ENCODE data around the gene BHLHA15. TPM values are rescaled to one million over a fixed set of nuclear protein-coding genes. Genes with fewer than 3 reads are reported as not detected.
"Not testable (repeated sequence)": the region's sequence is repeated elsewhere in the genome, so short reads cannot be mapped to it uniquely, and the experiment has no call there.

The BHLHA15 gene
- polyA plus RNA-seq, 10 donors, result 0.26 to 0.41 (median 0.37) TPM; not detected in 5

DNA sequence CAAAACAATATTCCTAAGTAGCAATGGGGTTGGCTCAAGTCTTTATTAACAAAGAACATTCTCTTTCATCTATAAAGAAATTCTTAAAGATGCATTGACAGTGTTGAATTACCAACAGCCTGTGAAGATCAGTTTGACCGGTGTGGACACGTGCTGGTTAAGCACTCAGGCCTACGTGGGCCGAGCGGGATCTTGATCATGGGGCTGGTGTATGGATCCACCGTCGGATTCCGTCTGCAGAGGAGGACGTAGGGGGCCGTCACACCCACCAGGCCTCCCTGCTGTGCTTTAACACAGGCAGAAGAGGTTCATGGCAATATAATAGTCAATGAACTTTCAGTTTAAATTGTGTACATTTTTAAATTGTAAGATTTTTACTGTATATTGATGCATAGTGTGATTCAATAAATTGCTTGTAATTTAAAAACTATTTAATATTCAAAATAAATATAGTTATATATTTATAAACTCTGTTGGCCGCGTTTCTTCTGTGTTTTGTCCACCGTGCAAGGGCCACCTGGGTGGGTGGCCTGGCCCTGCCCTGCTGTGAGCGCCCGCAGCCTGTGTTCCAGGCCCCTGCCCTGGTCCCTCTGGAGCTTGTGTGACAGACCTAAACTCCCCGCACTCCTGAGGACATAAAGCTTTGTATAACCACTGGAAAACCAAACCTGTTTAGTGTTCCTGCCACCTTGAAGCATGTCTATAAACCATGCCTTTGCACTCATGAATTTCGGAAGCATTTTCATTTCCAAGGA is 1.9 kb upstream of the BHLHA15 start:
- DNase-seq, result no peak

DNA sequence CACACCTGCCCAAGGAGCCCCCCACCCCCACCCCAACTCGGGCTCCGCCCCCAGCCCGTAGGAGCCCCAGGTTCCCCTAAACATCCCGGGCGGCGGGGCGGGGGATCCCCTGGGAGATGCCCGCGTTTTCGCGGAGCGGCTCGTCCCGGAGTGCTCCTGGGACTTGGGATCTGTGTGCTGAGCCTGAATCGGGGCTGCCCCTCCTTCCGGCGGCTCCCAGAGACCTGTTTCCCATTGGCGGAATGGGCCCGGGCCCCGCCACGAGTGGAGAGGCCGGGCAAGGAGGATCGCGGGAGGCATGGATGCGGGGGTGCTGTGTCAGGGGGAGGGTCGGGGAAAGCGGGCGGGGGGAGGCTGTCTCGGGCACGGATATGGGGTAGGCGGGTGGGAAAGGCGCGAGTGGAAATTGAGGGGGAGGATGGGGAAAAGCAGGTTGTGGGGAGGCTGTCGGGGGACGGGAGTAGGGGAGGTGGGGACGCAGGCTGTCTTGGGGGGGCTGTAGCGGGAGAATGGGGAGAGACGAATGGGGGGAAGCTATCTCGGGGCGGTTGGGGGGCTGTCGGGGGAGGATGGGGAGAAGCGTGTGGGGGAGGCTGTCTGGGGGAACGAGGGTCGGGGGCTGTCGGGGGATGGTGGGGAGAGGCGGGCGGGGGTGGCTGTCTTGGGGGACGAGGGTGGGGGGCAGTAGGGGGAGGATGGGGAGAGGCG is 572 bp upstream of the BHLHA15 start:
- no peak for DNase-seq

DNA sequence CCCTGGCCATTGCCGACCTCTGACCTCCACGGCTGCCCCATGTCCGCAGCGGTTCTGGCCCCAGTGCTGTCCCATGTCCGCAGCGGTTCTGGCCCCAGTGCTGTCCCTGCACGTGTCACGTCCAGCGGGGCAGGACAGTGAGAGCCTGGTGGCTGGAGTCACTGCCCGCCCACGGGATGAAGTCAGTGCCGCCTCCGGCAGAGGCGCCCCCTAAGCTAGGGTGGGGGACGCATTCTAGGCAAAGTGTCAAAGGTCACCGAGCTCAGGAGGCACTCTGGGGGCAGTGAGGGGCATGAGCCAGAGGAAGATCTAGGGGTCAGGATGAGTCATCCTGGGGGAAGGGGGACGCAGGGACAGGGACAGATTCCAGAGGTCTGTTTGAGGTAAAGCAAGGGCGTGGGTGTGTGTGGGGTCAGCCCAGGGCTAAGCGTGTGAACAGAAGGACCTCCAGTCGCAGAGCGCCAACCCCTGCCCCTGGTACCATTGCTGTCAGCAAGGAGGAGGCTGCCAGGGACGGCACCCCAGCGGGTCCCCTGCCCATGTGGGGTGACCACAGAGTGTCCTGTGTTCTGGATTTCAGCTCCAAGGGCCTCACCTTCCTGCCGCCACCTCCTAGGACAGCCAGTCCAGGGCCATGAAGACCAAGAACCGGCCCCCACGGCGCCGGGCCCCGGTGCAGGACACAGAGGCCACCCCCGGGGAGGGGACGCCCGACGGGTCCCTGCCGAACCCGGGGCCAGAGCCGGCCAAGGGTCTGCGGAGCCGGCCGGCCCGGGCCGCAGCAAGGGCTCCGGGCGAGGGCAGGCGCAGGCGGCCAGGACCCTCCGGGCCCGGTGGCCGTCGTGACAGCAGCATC is 665 bp downstream of the BHLHA15 start:
- DNase-seq, result no peak

DNA sequence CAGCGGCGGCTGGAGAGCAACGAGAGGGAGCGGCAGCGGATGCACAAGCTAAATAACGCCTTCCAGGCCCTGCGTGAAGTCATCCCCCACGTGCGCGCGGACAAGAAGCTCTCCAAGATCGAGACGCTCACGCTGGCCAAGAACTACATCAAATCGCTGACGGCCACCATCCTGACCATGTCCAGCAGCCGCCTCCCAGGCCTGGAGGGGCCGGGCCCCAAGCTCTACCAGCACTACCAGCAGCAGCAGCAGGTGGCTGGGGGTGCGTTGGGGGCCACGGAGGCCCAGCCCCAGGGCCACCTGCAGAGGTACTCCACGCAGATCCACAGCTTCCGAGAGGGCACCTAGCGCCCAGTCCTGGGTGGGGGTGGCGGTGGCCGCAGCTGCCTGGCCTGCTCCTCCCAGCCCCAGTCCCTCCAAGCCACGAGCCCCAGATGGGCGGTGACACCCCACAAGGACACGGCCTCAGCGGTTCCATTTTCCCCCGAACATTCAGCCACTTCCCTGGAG is 1.3 kb downstream of the BHLHA15 start:
- DNase-seq, result no peak

DNA sequence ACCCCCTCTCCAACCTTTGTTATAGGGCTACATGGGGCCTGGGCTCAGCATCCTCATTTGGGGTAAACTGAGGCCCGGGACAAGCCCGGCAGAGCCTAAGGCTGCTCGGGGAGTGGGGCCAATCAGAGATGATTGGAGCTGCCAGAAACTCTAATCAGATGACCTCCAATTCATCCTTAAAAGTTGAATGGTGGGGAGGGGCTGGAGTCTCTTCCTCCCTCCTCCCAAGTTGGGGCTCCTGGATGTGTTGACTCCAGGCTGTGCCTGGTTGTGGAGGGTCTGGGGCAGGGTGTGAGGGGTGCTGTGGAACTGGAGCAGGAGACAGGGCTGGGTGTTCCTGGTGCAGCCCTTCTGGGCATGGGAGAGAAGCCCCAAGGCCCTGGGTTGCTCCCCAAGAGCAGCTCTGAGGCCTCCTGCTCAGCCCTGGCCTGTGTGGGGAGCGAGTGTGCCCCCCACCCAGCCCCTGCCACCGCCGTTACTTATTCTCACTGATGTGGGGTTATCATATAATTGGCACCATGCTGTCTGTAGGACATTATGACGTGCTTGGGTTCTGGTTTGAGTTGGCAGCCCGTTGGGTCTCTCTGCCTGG is 2.2 kb downstream of the BHLHA15 start:
- DNase-seq, result no peak

DNA sequence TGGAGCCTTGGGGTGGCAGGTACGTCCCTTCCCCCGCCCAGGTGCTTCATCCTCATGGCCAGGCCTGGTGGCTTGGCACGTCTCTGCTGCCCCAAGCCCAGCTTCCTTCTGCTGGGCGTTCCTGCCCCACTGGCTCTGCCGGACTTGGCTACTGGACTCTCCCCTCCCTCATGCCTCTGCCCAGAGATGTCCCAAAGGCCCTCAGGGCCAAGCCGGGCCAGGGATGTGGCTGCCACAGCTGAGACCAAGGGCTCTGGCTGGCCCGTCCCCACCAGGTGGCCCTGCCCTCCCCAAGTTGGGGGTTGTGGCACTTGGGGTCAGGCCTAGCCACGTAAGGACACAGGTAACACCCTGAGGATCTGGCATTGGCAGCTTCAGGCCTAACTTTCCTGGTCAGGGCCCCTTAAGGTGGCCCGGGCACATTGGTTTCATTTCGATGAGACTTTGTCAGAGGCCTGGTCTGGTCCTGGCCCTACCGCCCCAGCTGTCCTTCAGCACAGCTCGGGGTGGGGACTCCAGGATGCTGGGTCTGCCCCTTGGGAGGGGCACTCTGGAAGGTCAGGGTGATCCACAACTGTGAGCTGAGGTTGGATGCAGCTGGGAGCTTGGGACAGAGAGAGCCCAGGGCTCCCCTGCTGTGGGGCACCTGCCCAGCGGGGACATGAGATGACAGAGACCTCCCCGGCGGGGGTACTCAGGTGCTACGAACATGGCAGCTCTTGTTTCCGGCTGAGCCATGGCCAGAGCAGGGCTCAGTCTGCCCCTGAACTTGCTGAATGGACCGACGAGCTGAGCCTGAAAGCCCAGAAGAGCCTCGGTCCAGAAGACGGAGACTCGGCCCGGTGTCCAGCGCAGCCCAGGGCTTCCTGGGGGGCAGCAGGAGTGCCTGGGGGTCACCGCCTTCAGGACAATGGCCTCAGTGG is 2.9 kb downstream of the BHLHA15 start:
- DNase-seq, result no peak

DNA sequence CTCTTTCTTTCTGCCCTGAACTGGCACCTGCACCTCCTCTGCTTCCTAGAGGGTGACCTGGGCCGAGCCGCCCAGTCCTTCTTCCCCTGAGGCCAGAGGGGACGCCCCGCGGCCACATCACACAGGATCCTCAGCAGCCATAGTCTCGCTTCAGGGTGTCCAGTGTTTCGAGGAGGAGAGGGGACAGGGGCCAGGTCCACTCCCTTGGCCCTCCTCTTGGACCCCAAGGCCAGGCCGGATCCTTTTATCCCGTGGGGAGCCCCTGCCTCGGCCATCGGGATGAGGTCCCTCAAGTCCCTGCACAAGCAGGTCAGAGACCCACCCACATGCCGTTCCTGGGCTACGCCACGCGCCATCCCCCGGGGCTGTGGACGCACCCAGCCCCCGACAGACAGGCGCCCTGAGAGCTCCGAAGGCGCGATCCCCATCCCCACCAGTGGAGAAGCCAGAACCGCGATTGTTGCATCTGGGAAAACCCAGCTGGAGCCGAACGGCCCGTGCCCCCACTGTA is 3.6 kb downstream of the BHLHA15 start:
- no peak for DNase-seq

DNA sequence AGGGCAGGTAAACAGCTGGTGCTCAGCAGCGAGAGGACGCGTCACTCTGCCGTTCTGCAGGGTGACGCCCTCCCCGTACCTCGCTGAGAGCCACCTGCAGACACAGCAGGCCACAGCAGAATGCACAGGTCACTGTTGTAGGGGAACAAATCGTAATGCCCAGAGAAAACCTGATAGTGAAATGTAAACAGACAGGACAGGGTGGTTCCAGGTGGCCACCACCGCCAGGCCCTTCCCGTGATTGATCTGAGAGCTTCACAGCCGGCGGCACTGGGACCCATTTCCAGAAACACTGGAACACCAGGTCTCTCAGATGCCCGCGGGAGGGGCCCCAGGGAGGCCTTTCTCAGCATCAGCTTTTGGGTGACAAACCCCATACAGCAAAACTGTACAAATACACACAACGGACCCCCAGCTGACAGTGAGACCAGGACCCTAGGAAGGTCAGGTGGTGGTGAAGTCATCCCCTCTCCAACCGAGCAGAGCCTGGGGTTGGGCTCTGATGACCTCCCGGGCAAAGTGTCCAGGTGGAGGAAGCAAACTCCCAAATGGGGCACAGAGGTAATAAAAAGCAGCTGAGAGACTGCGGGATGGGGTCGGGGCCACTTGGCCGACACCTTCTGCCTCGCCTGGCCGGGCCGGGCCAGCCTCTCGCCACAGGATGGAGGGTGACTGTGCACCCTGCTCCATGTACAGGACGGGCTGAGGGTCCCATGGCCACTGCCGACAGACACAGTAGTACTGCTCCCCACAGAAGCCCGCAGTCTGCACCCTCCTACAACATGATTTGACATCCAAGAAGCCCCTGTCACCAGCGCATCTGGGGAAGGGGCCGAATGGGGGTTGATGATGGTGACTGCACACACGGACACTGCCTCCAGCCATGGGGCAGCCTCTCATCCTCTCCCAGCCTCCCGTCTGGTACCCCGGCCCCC is 4.6 kb downstream of the BHLHA15 start:
- DNase-seq, result no peak

DNA sequence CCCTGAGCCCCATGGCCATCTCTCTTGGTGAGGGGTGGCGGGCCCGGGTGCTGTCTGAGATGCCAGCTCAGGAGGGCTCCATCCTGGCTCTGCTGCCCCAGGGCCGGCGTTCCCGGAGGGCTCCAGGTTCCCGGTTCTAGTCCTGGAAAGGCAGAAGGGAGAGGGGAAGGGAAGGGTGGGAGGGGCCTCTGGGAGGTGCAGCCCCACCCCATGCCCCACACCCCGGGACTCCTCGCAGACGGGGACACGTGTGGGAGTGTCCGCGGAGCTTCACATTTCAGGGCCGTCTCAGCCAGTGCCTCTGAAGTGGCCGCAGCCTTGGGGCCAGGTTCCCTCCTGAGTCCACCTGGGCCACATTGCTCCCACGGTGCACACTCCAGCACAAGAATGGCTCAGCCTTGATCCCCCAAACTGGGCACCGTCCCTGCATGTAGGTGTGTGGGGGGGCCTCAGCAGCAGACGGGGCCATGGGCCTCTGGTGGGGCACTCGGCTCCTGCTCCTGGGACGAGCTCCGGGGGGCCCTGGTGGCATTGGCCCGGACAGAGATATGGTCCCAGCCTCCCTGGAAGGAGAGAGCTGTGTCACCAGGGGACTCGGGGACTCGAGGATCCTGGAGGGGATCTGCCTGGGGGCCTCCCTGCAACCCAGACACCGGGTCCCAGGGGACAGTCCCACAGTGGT is 5.8 kb downstream of the BHLHA15 start:
- DNase-seq, result no peak

DNA sequence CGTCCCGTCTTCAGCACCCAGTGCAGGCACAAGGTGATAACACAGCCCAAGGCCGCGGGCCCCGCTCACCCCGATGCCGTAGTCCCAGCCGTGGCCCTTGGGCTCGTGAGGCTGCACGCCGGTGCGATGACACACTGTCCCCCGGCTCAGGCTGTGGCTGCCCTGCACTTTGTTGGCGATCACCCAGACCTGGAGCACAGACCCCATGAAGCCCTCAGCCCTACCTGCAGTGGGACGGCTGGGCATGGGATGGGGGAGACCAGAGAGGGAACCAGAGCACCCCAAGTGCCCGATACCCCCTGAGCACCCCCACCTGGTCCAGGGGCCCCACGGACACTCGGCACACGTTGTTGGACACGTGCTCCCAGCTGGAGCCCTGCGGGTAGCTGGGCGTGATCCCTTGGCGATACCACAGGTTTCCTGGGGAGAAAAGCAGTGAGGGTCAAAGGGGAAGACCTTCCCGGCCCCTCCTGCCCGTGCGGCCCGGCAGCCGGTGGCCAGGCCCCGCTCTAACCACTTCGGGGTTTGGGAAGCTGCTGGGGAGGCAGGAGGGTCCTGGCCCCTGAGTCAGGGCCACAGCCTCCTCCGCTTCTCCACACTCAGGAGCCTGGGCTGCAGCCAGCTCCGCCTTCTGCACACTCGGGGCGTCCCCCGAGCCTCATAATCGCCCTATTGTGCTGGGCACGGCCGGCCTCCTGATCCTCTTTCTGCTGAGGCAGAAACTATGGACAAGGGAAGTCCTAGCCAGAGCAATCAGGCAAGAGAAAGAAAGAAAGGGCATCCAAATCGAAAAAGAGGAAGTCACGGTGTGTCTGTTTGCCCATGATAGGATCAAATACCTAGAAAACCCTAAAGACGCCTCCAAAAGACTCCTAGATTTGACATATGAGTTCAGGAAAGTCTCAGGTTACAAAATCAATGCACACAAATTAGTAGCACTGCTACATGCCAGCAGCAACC is 6.7 kb downstream of the BHLHA15 start:
- DNase-seq, result no peak

DNA sequence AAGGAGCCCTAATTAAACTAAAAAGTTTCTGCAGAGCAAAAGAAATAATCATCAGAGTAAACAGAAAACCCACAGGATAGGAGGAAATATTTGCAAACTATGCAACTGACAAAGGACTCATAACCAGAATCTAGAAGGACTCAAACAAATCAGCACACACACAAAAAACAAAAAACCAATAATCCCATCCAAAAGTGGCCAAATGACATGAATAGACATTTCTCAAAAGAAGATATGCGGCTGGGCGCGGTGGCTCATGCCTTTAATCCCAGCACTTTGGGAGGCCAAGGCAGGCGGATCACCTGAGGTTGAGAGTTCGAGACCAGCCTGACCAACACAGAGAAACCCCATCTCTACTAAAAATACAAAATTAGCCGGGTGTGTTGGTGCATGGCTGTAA is 8.1 kb downstream of the BHLHA15 start:
- DNase-seq, result not testable (repeated sequence)

DNA sequence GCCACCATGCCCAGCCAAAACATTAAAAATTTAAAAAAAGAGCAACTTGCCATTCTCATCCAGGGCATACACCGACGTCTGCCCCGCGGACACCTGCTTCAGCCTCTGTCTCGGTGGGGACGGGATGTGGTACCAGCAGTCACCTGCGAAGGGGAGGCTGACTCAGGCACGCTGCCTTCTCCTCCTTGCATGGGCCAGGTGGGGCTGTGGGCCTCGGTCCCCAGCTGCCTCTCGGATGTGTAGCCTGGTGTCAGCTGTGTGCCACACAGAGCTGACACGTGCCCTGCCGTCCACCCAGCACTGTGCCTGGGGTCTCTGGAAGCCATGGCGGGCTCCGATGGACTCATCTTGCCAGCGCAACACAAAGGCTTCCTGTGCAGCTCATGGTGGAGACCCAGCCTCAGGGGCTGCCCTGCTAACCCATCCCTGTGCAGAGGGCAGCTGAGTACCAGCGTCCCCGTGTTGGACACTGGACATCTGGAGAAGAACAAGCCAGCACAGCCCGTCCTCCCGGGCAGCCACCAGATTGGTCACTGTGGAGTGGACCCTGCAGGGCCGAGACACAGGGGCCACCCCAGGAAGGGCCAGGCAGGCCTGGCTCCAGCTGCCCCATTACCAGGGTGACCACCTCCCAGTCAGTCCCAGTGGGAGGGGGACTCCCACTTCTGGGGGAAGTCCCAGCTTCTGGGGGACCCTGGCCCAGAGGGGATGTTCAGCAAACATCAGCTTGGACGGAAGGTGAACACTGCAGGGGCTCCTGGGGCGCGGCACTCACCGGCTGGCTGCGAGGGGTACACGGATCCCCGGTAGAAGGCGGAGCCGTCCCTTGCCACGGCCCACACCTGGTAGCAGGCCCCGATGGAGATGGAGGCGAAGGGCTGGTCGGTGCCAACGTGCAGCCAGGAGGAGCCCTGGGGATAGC is 10.6 kb downstream of the BHLHA15 start:
- DNase-seq, result no peak

DNA sequence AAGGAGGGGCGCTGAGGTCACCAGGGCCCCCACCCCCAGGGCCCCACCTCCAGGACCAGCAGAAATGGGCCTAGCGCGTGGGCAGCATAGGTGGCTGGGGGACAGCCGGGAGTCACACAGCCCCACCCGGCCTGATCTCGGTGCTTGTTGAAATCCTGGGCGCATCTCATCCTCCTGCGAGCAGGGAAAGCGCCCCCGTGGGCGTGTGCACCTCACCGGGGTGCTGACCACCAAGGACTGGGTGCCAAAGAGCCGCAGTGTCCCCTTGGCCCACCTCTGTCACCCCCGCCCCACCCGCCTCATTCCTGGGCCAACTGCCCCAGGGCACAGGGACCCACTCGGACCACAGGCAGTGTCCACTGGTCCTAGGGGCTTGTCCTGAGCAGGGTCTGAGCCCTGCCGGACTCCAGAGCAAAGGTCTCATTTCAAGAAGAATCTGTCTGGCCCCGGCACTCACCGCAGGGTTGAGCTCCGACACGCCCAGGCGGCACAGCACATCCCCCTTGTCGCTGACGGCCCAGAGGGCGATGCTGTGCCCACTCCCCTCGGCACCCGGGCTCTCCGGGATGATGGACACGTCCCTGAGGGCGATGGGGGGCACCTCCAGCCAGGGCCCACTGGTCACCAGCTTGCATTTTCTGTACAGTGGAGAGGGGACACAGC is 11.4 kb downstream of the BHLHA15 start:
- no peak for DNase-seq

DNA sequence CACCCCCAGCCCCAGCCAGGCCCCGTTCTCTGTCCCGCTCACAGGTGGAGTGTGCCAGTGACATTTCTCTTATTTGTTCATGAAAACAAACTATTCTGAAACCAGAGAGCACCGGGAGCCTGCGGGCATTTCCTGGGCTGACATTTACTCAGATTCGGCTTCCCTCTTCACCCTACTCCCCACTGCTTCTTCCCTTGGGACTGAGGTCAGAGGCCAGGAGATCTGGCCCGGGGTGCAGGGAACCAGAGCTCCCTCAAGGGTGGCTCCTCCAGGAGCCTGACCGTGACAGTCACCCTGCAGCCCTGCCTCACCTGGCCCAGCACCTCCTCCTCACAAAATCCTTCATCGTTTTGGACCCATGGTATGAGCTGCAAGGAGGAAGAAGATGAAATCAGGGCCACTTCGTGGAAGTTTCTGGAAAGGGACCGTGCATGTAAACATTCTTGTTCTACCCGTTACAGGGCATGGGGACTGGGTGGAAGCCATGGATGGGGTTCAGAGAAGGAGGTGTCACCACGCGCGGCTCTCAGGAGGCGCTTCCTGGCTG is 12.2 kb downstream of the BHLHA15 start:
- no peak for DNase-seq

DNA sequence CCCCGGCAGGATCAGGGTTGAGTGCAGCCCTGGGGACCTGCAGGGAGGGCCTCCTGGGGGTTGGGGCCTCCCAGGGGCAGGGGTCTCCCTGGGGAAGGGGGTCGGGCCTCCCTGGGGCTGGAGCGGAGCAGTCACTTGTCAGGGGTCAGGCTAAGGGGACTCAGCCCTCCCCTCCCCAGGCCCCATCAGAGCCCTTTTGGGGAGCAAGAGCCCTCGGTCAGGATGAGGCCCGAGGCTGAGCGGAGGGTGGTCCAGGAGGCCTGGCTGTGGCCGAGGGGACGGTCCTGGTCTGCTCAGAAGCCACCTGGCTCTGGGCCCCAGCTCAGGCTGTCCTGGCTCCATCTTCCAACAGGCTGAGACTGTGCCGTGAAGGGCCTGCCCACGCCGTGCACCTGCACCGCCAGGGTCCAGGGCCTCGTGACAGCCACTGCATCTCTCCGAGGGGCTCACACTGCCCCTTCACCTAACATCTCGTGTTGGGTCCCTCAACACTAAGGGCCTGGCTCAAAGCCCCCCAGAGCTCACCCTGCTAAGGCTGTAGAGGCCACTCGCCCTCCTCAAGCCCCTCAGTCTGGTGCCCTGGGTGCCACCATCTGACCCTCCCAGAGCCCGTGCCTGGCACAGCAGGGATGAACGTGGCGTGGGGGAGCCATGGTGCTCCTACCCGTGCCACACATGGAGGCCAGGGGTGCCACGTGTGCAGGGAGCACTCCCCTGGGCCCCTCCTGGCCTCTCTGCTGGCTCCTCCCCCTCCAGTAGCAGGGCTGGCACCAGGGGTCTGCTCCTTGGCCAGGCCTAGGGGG is 12.9 kb downstream of the BHLHA15 start:
- DNase-seq, result no peak

Measured in muscle of back (tissue), 11 donors.